Stimulated activated CD8-positive, alpha-beta memory T cell treated with anti-CD3 and anti-CD28 coated beads, Interleukin-15, amount 100 ng/mL, for 4 hours (primary cell): ENCODE data around the gene PLPPR3.

Experiments
- DNase-seq, 2 donors: peaks; one replicate each; pipeline ENCODE4 v3.0.0-alpha.2; 2020; ENCODE audit warnings: low read depth in 2 of 2

PLPPR3 gene

DNA sequence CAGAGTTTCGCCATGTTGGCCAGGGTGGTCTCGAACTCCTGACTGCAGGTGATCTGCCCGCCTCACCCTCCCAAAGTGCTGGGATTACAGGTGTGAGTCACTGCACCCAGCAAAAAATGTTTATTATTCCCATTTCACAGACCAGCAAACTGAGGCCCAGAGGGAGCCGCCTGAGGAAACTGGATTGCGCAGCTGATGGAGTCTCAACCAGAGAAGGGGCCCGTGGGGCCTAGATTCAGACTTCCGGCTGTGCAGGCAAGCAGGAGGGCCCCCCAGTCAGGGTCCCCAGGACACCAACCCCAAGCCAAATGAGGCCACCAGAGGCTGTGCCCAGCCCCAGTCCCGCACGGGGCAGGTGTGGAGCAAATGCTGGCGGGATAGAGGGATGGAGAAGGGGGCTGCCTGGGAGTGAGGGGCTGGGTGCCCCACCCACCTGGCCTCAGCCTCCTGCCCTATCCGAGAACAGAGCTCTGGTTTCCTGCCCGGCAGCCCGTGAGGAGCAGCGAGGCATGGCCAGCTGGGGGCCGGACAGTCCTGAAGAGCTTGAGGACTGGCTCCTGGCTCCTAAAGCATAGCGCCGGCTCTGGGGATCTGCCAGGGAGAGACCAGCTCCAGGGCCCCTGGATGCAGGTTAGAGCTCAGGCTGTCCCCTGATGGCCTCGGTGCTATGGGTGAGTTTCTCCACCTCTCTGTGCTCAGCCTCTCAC, 48.9 kb downstream of the PLPPR3 start:
- DNase-seq, result no peak

DNA sequence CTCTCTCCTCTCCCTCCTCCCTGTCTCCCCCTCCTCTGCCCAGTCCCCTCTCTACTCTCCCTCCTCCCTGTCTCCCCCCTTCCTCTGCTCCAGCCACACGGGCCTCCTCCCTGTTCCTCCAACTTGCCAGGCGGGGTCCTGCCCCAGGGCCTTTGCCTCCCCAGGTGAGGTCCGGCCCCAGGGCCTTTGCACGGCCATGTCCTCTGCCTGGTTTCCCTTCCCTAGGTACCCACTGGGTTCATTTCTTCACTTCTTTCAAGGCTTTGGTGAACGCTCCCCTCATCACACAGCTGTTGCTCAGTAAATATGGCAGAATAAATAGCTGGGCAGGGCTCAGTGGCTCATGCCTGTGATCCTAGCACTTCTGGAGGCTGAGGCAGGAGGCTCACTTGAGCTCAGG, 49.7 kb downstream of the PLPPR3 start:
- DNase-seq, result no peak

DNA sequence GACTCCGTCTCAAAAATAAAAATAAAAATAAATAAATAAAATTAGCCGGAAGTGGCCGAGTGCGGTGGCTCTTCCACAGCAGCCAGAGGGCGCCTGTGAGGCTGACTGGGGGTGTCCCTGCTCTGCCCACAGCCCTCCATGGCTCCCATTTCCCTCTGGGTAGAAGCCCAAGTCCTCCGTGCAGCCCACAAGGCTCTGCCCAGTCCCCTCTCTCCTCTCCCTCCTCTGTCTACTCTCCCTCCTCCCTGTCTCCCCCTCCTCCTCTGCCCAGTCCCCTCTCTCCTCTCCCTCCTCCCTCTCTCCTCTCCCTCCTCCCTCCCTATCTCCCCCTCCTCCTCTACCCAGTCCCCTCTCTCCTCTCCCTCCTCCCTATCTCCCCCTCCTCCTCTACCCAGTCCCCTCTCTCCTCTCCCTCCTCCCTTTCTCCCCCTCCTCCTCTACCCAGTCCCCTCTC, 50.4 kb downstream of the PLPPR3 start:
- DNase-seq, result no peak

DNA sequence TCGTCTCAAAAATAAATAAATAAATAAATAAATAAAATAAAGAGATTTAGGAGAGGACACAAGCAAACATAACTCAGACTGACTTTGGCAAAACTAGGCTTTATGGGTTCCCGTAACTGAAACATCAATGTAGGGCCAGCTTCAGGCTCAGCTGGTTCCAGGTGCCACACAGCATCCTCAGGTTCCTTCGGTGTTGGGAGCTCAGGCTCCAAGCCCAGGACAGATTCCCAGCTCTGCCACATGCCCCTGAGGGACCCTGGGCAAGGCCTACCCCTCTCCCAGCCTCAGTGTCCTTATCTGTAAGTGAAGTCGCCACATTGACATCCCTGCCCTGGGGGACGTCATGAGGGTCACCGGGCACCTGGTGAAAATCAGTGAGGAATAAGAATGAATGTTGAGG, 52.1 kb downstream of the PLPPR3 start:
- no peak for DNase-seq

DNA sequence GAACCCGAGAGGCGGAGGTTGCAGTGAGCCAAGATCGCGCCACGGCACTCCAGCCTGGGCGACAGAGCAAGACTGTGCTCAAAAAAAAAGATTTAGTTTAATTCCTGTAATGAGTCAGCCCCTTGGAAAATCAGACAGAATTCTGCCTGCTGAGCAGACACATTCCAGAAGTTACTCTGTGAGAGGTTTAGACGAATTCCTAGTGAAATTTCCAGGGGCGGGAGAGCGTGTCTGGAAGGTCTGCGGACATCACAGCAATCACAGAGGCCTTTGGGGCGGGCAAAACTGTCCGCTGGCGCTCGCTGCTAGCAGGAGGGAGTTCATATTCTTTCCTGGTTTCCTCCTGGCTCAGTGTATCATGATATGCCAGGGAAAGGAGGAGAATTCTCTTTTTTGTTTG, 53.3 kb downstream of the PLPPR3 start:
- no peak for DNase-seq

DNA sequence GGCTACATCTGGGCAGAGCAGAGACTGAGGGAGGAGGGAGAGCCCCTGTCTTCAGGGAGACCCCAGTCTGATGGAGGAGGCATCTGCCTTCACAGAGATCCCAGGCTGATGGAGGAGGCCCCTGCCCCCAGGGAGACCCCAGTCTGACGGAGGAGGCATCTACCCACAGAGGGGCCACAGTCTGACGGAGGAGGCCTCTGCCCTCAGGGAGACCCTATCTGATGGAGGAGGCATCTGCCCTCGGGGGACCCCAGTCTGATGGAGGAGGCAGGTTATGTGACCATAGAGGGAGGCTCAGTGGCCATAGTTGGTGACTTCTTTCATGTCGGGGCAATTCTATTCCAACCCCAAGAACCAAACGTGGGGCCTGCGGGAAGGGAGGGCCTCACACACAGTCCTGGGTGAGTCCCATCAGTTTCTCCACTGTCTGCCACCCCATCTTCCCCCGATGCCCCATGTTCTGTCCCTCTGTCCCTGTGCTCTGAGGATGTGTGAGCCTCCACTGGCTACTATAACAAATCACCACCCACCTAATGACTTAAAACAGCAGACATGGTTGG, 56.5 kb downstream of the PLPPR3 start:
- no peak for DNase-seq

DNA sequence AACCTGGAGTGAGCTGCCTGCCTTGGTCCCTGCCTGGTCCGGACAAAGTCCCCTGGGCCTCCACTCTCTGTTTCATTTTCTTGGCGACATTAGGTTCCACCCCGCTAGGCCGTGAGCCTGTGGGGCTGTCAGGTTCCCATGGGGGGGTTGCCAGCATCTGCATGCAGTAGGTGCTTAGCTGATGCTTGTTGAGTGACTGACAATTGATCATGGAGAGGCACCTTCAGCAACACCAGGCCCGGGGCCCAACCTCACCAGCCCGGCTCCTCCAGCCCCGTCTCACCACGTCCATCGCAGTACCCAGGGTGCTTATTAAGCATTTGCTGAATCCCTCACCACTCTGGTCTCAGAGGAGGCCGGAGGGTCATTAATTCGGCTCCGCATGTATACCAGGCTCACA, 57.5 kb downstream of the PLPPR3 start:
- no peak for DNase-seq

DNA sequence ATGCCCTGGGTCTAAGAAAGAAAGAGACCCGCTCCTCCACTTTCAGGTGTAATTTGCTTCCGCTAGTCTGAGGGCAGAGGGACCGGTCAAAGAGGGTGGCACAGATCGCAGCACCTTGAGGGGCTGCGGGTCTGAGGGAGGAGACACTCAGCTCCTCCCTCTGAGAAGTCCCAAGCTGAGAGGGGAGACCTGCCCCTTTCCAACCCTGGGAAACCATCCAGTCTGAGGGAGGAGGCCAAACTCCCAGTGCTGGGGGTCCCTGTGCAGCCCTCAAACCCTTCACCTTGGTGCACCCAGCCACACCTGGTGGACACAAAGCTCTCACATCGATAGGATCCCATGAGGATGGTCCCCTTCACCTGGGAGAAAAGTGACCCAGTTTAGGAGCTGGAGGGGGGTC, 57.9 kb downstream of the PLPPR3 start:
- DNase-seq, result no peak

DNA sequence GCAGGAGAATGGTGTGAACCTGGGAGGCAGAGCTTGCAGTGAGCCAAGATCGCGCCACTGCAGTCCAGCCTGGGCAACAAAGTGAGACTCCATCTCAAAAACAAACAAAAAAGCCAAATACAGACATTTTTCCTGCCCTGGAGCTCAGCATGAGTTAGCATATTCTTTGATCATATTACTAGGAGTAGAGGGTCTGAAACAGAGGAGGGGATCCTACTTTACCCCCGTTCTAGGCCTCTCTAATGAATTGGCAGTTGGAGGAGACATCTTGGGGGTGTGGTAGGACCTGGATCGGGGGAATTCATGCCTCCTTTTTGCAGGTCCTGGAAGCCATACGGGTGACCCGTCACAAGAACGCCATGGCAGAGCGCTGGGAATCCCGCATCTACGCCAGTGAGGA, 58.6 kb downstream of the PLPPR3 start:
- DNase-seq, result no peak
